GM10847 (cell line): ENCODE results near the gene GIPR.

Experiments
- POLR2A ChIP-seq: IDR thresholded peaks from 2 replicates; pipeline ENCODE4 v1.6.1; 2011; ENCODE audit not compliant: insufficient read length; ENCODE audit errors: extremely low read depth

The GIPR gene

DNA sequence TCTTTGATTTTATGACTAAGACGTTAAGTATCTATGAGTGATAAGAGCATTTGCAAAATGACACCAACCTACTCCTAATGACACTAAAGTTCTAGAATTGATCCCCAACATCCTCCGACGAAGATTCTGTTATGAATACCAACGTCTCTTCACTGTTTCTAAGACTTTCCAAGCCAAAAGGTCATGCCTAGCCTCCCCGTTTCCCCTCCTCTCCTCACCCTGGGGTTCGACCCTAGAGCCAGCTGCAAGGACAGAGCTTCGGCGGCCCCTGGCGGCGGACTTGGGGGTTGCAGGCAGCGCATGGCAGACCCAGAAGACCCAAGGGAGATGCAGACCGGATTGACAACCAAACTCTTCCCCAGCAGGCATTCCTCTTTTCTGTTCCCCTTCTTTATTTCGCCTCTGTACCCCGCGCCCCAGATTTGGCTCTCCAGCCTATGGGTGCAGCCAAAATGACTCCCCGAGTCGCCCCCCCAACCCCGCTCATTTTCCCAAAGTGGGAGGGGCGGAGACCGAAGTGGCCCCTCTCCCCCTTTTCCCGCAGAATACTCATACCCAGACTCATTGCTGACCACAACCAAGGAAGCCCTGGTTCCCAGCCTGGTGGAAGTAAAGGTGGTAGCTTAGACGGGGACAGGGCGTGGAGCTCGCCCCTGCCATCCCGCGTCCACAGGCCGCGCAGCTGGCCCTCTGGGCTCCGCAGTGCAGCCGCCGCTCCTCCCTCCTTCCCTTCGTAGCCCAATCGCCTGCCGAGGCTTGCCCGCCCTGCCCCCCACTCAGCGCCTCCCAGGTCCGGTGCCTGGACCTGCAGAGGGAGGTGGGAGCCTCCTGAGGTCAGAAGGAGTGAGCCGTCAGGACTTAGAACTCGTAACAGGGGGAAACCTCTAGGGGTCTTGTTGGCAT, 24.7 kb upstream of the GIPR start:
- TF ChIP-seq POLR2A, result no peak

- no peak for TF ChIP-seq POLR2A
These were observed 23.9 kb upstream of the GIPR start for GRCh38 chr19:45643927-45644771.

GRCh38 chr19:45645068-45645630, 22.9 kb upstream of the GIPR start:
- TF ChIP-seq POLR2A, result no peak

DNA sequence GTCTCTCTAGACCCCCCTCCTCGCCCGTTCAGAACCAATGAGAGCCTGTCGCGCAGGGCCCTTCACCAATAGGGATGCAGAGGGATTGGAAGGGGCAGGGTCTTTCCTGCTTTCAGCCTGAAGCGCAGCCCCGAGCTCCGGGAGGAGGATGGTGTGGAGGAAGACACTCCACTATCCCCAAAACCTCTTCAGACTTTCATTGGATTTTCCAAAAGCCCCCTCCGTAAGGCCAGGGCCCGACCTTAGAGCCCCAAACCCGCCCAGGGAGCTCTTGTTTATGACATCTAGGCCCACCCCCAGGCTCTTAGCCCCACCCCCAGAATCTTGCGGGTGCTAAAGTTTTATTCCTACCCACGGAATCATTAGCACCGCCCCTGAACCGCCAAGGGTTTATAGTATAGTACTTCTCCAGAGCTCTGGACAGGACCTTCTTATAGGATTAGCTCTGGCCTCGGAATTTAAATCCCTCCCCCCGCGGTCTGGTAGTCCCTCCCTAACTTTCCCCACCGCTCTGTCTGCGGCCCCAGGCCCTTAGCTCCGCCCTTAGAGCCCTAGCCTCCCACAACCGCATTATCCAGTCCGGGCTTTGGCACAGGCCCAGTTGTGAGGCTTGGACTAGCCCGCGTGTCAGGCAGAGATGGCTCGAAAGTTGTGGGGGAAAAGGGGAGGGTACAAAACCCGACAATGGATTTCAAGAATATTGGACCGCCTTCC, 22.2 kb upstream of the GIPR start:
- TF ChIP-seq POLR2A, result no peak

- no peak for TF ChIP-seq POLR2A
These were observed 21.7 kb upstream of the GIPR start for GRCh38 chr19:45646345-45646698.

- no peak for TF ChIP-seq POLR2A
These were observed 17.3 kb upstream of the GIPR start for GRCh38 chr19:45650722-45651121.

DNA sequence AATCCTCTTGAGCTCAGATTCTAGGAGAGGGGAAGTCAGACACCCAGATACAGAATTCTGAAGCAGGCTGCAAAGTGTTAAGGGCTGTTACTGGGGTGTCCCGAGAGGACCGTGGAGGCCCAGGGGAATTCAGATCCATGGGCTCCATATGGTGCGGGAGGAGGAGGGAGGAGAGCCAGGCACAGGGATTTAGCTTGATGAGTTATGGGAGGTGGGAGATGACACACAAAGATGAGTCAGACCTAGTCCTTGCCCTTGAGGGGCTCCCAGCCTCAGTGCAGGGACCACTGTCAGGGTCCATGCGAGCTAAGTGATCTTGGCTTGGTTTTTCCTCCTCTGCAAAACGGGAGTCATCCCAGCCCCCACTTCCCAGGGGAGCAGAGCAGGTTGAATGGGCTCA, 14.4 kb upstream of the GIPR start:
- no peak for TF ChIP-seq POLR2A

- no peak for TF ChIP-seq POLR2A
These were observed 12.9 kb upstream of the GIPR start for GRCh38 chr19:45655073-45655472.

DNA sequence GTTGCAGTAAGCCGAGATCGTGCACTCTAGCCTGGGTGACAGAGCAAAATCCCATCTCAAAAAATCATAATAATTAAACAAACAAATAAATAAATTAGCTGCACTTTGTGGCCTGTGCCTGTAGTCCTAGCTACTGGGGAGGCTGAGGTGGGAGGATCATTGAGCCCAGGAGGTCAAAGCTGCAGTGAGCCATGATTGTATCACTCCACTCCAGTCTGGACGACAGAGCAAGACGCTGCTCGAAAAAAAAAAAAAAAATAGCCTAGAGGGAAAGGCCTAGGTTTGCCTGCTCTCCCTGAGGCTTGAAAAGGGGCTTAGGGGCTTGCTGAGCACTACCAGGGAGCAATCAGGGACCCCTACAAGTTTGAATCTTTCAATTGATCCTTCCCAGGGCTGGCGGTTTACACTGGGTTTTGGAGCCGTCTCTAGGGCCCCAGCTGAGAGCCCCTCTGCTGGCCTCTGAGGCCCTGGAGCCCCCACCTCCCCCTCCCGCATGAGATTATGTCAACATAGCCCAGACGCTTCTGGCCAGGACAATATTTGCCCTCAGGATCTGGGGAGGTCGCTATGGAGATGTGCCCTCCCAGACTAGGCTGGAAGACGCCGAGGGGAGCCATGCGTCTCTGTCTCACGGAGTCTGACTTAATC, 10.4 kb upstream of the GIPR start:
- TF ChIP-seq POLR2A, result no peak

DNA sequence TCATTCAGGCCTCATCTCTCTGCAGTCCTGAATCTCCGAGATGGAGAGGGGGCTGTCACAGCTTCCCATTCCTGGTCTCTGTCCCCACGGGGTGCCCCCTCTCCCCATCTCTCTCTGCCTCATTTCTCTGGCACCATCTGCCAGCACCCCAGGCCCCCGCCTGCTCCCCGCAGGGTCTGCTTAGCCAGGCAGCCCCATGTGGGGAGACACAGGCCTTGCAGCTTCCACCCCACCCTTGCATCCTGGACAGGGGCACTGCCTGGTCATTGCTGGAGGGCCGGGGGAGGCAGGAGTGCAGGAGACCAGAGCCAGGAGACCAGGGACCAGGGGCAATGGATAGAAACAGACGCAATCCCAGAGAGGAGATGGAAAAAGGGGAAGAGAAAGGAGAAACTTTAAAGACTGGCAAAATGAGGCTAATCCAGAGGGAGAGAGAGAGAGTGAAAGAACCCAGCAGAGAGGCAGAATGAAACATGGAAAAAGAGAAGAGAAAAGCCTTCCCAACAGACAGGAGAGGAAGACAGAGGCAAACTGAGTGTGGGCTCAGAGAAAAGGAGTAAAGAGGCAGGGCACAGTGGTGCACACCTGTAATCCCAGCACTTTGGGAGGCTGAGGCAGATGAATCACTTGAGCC, 8.8 kb upstream of the GIPR start:
- TF ChIP-seq POLR2A, result no peak

DNA sequence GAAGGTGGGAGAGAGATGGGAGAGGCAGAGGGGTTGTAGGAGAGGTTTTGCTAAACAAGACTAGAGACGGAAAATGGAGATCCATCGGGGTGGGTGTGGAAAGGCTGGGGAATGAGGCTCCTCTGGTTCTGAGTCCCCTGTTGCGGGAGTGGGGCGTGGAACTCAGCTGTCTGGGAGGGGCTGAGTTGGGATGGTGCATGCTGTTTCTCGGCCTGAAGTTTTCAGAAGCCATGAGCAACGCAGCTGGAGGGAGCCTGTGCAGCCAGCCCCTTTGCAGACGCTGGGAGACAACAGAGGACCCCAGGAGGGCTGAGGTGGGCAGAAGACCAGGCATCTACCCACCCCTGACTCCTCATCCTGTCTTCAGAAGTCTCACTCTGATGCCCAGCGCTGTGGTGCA, 7.4 kb upstream of the GIPR start:
- TF ChIP-seq POLR2A, result no peak

DNA sequence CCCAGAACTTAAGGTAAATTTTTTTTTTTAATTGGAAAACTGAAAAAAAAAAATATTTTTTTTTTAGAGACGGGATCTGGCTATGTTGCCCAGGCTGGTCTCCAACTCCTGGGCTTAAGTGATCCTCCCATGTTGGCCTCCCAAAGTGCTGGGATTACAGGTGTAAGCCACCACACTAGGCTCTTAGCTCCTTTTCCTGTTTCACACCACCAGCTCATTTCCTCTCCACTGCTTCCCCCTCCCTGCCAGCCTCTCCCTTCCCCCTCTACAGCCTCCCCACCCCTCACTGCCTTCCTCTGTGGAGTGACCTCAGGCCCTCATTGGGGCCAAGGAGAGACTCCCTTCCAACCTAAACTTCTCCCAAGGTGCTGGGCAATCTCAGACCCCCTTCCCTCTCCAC, 4.2 kb upstream of the GIPR start:
- TF ChIP-seq POLR2A, result no peak

DNA sequence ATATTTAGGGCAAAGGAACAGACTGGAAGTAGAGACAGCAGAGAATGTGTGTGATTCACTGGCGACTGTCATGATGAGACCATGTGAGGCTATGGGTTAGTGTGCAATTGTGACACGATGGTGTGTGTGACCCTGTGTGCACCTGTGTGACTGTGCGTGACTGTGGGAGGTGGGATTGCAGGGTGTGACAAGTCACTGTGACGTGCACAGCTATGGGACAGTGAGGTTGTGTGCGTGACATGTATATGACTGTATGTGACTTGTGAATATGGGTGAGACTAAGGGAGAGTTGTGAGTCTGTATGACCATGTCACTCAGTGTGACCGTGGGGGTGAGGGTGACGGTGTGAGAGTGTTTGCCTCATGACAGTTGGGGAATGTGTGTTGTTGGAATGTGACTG, 3.4 kb upstream of the GIPR start:
- TF ChIP-seq POLR2A, result no peak

- no peak for TF ChIP-seq POLR2A
These were observed 386 bp downstream of the GIPR start for GRCh38 chr19:45668342-45668871.
